Peyer's patch (tissue), 4 donors: ENCODE results near the gene SULT1A2. TPM values are rescaled to one million over a fixed set of nuclear protein-coding genes. Genes with fewer than 3 reads are reported as not detected.
"Not testable (repeated sequence)": the region's sequence is repeated elsewhere in the genome, so short reads cannot be mapped to it uniquely, and the experiment has no call there.

Source experiments
- DNase-seq, 3 donors: peaks; one replicate each; pipeline ENCODE4 v3.0.0-alpha.2; 2017 to 2019
- H3K27ac ChIP-seq, 4 donors: fragments of 200-600 bp; sonication (generic); one replicate each; pipeline ENCODE4 v1.5.1; 2016 to 2019
- H3K27me3 ChIP-seq, 2 donors: fragments of 200-600 bp; sonication (generic); one replicate each; pipeline ENCODE4 v1.5.1; 2019
- H3K36me3 ChIP-seq, 3 donors: fragments of 200-600 bp; sonication (generic); one replicate each; pipeline ENCODE4 v1.5.1; 2016 to 2019
- H3K4me1 ChIP-seq, 4 donors: fragments of 200-600 bp; sonication (generic); one replicate each; pipeline ENCODE4 v1.5.1; 2016 to 2019
- H3K4me3 ChIP-seq, 4 donors: fragments of 200-600 bp; sonication (generic); 1 replicate in 3 of 4; 2 replicates in 1 of 4; pipeline ENCODE4 v1.5.1; 2016 to 2019; ENCODE audit warnings: mild to moderate bottlenecking in 1 of 4
- H3K9me3 ChIP-seq, 4 donors: fragments of 200-600 bp; sonication (generic); one replicate each; pipeline ENCODE4 v1.5.1; 2016 to 2019; ENCODE audit warnings: mild to moderate bottlenecking in 1 of 4
- CTCF ChIP-seq, 6 experiments: fragments of 450-650 bp in 4 of 6; fragments of 200-600 bp in 2 of 6; sonication (generic) in 1 of 6; IDR thresholded peaks; one replicate each; pipeline ENCODE4 v1.5.1; 2017 to 2019; ENCODE audit warnings: antibody characterized with exemption in 6 of 6, mild to moderate bottlenecking in 3 of 6, moderate library complexity in 1 of 6
- POLR2A ChIP-seq, 2 donors: fragments of 450-650 bp; IDR thresholded peaks; one replicate each; pipeline ENCODE4 v1.5.1; 2017; ENCODE audit warnings: antibody characterized with exemption in 2 of 2, mild to moderate bottlenecking in 2 of 2, moderate library complexity in 2 of 2
- total RNA-seq, 4 donors: library from RNA; depleted of rRNA; stranded (reverse); fragments of >200 nt; gene quantifications; one replicate each; pipeline ENCODE4 v1.1.0, GENCODE V29; 2016

The SULT1A2 gene
- total RNA-seq, 4 donors from 2014 or later: 26.4 to 241 (median 178) TPM

DNA sequence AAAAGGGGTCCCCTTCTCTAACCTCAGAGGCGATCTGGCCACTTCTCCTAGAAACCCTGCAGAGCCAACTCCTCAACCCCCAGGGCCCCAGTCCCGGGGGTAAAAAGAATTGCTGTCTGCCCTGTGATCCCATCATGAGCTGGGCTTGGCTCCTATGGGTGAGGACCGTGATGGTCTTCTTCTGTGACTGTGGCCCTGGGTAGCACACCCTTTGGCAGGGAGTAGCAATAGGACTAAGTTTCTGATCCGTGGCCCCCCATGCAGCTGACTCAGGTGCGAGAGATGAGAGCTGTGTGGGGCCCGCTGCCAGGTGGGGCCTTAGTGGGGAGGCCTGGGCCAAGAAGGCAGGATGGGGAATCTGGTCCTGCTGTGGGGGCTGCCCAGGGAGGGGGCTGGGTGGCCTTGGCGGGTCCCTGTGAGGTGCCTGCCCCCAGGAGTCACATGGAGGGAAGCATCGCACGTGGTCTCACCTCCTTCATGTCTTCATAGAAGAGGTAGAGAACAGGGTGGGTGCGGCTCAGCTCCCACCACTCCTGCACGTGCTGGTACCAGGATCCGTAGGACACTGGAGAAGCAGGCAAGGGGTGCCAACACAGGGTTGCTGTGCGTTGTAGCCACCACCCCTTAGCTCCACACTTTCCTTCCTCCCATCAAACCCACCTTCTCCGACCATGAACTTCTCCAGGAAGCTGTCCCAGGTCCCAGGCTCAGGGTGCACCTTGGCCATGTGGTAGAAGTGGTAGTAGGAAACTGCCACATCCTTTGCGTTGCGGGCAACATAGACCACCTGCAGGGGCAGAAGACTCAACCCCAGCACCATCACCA, 9.7 kb upstream of the SULT1A2 start:
- TF ChIP-seq CTCF (IDR thresholded peaks at IDR 0.05): no peak
- Histone ChIP-seq H3K36me3 (peaks cover 0 to 37% (median 0%) of the 10 kb centered on the region in 3 donors), H3K4me3 (no peak overlapping the region), H3K4me1 (peaks cover 0 to 37% (median 4%) of the 10 kb centered on the region in 4 donors), H3K9me3 (no peaks in the 10 kb centered on the region), H3K27me3 (no peaks in the 10 kb centered on the region), H3K27ac (peak overlapping the region in 1 of 4 donors; percentile 21)
- peak in 1 of 3 donors; percentile 46 for DNase-seq

DNA sequence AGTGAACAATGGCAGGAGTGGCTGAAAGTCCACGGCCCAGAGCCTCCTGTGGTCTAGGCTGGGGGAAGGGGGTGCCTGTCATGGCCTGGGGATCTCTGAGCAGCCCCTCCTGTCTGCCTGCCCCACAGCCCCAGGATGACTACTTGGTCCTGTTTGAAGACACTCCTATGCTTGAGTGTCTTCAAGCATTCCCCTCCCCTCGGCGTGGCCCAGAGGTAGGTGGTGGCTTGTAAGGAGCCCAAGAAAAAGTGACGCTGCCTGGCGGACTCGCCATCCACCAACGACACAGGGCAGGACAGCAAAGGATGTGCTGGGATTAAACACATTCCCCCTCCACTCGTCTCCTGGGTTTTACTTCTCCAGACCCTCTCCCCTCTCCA, 7.3 kb upstream of the SULT1A2 start:
- Histone ChIP-seq H3K36me3 (peaks cover 0 to 37% (median 0%) of the 10 kb centered on the region in 3 donors), H3K27ac (peak overlapping the region in 1 of 4 donors; percentile 12), H3K27me3 (no peaks in the 10 kb centered on the region), H3K4me3 (no peak overlapping the region), H3K9me3 (no peaks in the 10 kb centered on the region), H3K4me1 (peaks cover 0 to 16% (median 0%) of the 10 kb centered on the region in 4 donors)
- no peak for TF ChIP-seq CTCF (IDR thresholded peaks at IDR 0.05)
- TF ChIP-seq POLR2A (IDR thresholded peaks at IDR 0.05): no peak
- peak in 1 of 3 donors; percentile 48 for DNase-seq

GRCh38 chr16:28603381-28604185, 6.7 kb upstream of the SULT1A2 start:
- Histone ChIP-seq H3K36me3 (peaks cover 0 to 37% (median 0%) of the 10 kb centered on the region in 3 donors), H3K9me3 (no peaks in the 10 kb centered on the region), H3K27me3 (no peaks in the 10 kb centered on the region), H3K4me1 (peaks cover 0 to 10% (median 0%) of the 10 kb centered on the region in 4 donors), H3K4me3 (no peak overlapping the region), H3K27ac (peak overlapping the region in 1 of 4 donors; percentile 12)
- peak in 1 of 3 donors; percentile 49 for DNase-seq
- TF ChIP-seq CTCF (IDR thresholded peaks at IDR 0.05): no peak
- no peak for TF ChIP-seq POLR2A (IDR thresholded peaks at IDR 0.05)

GRCh38 chr16:28602529-28602928, 5.7 kb upstream of the SULT1A2 start:
- H3K27me3 ChIP-seq: no peaks in the 10 kb centered on the region
- DNase-seq: peak in 1 of 3 donors; percentile 52
- H3K4me3 ChIP-seq: no peak overlapping the region
- no peaks in the 10 kb centered on the region for H3K9me3 ChIP-seq
- peaks cover 0 to 4% (median 0%) of the 10 kb centered on the region in 4 donors for H3K4me1 ChIP-seq
- H3K36me3 ChIP-seq: peaks cover 0 to 29% (median 0%) of the 10 kb centered on the region in 3 donors
- H3K27ac ChIP-seq: no peak overlapping the region
- TF ChIP-seq CTCF (IDR thresholded peaks at IDR 0.05): no peak
- TF ChIP-seq POLR2A (IDR thresholded peaks at IDR 0.05): no peak

- H3K27me3 ChIP-seq, H3K4me3 ChIP-seq, H3K9me3 ChIP-seq, H3K4me1 ChIP-seq: not testable (repeated sequence)
- DNase-seq: peak in 1 of 3 donors; percentile 57
- peak overlapping the region in 1 of 4 donors; percentile 63 for H3K27ac ChIP-seq
- peaks cover 0 to 27% (median 0%) of the 10 kb centered on the region in 3 donors for H3K36me3 ChIP-seq
These were observed 5.2 kb upstream of the SULT1A2 start for GRCh38 chr16:28602062-28602461.

- H3K27me3 ChIP-seq, H3K4me3 ChIP-seq, H3K9me3 ChIP-seq: not testable (repeated sequence)
- Histone ChIP-seq H3K27ac (peak overlapping the region in 1 of 4 donors; percentile 63), H3K4me1 (peaks cover 0 to 13% (median 0%) of the 10 kb centered on the region in 4 donors), H3K36me3 (peaks cover 0 to 22% (median 0%) of the 10 kb centered on the region in 3 donors)
- peak in 1 of 3 donors; percentile 46 for DNase-seq
These were observed 4.7 kb upstream of the SULT1A2 start for GRCh38 chr16:28601589-28601988.

GRCh38 chr16:28600965-28601364, 4.1 kb upstream of the SULT1A2 start:
- H3K9me3 ChIP-seq, H3K4me3 ChIP-seq, DNase-seq, H3K27me3 ChIP-seq: not testable (repeated sequence)
- H3K27ac ChIP-seq: peak overlapping the region in 1 of 4 donors; percentile 63
- H3K36me3 ChIP-seq: peaks cover 0 to 16% (median 0%) of the 10 kb centered on the region in 3 donors
- peaks cover 0 to 15% (median 0%) of the 10 kb centered on the region in 4 donors for H3K4me1 ChIP-seq

DNA sequence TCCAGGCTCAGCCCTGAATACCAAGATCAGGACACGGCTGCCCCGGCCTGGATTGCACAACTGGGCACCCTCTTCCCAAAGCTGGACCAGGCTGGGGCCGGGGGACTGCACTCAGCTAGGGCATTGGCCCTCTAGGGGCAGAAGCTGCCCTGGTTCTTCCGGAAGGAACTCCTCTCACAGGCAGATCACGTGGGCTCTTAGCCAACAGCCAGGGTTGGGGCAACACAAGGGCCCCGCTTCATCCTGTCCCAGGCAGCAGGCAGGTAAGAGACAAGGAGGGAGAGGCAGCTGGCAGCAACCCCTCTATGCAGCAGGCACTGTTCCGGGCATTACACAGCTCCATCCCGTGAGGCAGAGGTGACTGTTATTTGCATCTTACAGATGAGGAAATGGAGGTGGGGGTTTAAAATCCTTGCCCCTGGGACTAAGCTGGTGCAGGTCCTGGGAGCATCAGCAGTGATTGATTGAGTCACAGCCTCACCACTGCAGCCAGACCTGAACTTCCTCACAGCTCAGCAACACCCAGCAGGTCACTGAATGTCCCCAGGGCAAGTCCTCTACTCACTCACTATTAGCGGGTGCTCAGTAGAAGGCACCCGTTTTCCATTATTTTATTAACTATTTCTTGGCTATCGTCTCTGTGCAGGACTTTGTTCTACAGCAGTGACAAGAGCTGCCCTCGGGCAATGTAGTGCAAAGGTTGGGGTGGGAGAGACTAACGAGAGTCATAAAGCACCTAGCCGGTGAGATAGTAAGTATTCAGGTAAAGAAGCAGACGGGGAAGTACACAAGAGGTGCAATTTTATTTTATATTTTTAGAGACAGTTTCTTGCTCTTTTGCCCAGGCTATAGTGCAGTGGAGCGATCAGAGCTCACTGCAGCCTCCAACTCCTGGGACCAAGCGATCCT, 2.8 kb upstream of the SULT1A2 start:
- not testable (repeated sequence) for DNase-seq

More for the DNA sequence above, 2.8 kb upstream of the SULT1A2 start:
- not testable (repeated sequence) for H3K27ac ChIP-seq, H3K4me3 ChIP-seq, H3K9me3 ChIP-seq, H3K36me3 ChIP-seq, H3K27me3 ChIP-seq
- H3K4me1 ChIP-seq: peaks cover 0 to 15% (median 0%) of the 10 kb centered on the region in 4 donors
